Left lung (tissue), 10 donors: Measurements from ENCODE around the gene TRIP10. TPM values are rescaled to one million over a fixed set of nuclear protein-coding genes. Genes with fewer than 3 reads are reported as not detected.

Experiments
- ATAC-seq: fragments of 200-7000 bp; cut with Tn5 transposase; one replicate; pipeline ENCODE4 v1.9.1; 2020; ENCODE audit warnings: moderate library complexity
- DNase-seq, 4 donors: peaks; one replicate each; pipeline ENCODE4 v3.0.0-alpha.2; 2013 to 2020
- H3K27ac ChIP-seq, 2 donors: fragments of 200-600 bp; sonication (generic) in 1 of 2; one replicate each; pipeline versions ENCODE4 v1.5.0 to v1.8.0; 2020 to 2021
- H3K27me3 ChIP-seq, 2 donors: fragments of 200-600 bp; sonication (generic) in 1 of 2; one replicate each; pipeline versions ENCODE4 v1.5.0 to v1.8.0; 2020 to 2021
- H3K36me3 ChIP-seq, 2 donors: fragments of 200-600 bp; sonication (generic) in 1 of 2; one replicate each; pipeline versions ENCODE4 v1.5.0 to v1.8.0; 2020 to 2021
- H3K4me1 ChIP-seq, 2 donors: fragments of 200-600 bp; one replicate each; pipeline ENCODE4 v1.8.0; 2021
- H3K4me3 ChIP-seq, 2 donors: fragments of 200-600 bp; sonication (generic) in 1 of 2; one replicate each; pipeline versions ENCODE4 v1.5.0 to v1.8.0; 2020 to 2021; ENCODE audit warnings: mild to moderate bottlenecking in 1 of 2
- H3K9me3 ChIP-seq, 2 donors: fragments of 200-600 bp; sonication (generic) in 1 of 2; one replicate each; pipeline versions ENCODE4 v1.5.0 to v1.8.0; 2020 to 2021
- intact Hi-C, 2 donors: fragments of 100-400 bp; cut with DNase I; formaldehyde crosslinking; loops; one replicate each; pipeline versions ENCODE4 v1.11.2 to v1.14.2; 2022
- polyA plus RNA-seq, 6 donors: library from polyadenylated mRNA; unstranded; fragments of 120-200 nt; gene quantifications; one replicate each; pipeline ENCODE4 v1.2.1, GENCODE V29; 2013; ENCODE audit not compliant: insufficient read length in 6 of 6
- total RNA-seq, 2 donors: library from RNA; stranded (reverse); fragmentation: NEBNext Ultra II Directional; extraction: Animal tissue kit (Norgen Biotek cat#: 25700); gene quantifications; one replicate each; pipeline ENCODE4 v1.2.1, GENCODE V29; 2021
- TF ChIP-seq, protein P1 (sequence below), 2 donors: fragments of 200-600 bp; sonication (generic) in 1 of 2; IDR thresholded peaks; one replicate each; pipeline versions ENCODE4 v1.5.0 to v1.8.0; 2021; ENCODE audit warnings: antibody characterized with exemption in 2 of 2
- donor health status: DM: no; HTN: yes; CAD: no.
- donor health status: DM: no; HTN: no; CAD: no.

TRIP10 gene
- total and polyA plus RNA-seq, 8 donors: 62.3 to 120 (median 92.8) TPM

- TF ChIP-seq, protein P1, sequence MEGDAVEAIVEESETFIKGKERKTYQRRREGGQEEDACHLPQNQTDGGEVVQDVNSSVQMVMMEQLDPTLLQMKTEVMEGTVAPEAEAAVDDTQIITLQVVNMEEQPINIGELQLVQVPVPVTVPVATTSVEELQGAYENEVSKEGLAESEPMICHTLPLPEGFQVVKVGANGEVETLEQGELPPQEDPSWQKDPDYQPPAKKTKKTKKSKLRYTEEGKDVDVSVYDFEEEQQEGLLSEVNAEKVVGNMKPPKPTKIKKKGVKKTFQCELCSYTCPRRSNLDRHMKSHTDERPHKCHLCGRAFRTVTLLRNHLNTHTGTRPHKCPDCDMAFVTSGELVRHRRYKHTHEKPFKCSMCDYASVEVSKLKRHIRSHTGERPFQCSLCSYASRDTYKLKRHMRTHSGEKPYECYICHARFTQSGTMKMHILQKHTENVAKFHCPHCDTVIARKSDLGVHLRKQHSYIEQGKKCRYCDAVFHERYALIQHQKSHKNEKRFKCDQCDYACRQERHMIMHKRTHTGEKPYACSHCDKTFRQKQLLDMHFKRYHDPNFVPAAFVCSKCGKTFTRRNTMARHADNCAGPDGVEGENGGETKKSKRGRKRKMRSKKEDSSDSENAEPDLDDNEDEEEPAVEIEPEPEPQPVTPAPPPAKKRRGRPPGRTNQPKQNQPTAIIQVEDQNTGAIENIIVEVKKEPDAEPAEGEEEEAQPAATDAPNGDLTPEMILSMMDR (IDR thresholded peaks at IDR 0.05): no peak
- H3K4me1 ChIP-seq: peaks cover 26 to 54% of the 10 kb centered on the region in 2 donors
- intact Hi-C loops: no loop called here
- H3K4me3 ChIP-seq: peak within 1 kb of the TSS; percentile 22 to 47
- no peaks in the 10 kb centered on the region for H3K9me3 ChIP-seq
- peak within 1 kb of the TSS; percentile 46 to 81 for H3K27ac ChIP-seq
- DNase-seq (peak in 3 of 4 donors; percentile 55 to 72 (median 70)), ATAC-seq (peak; percentile 66)
- no peaks in the 10 kb centered on the region for H3K36me3 ChIP-seq
- H3K27me3 ChIP-seq: peaks cover 0 to 3% of the 10 kb centered on the region in 2 donors
Observed at GRCh38 chr19:6720369-6721137, 18.9 kb upstream of the TRIP10 start, which contains the start of gene C3. TSS of gene C3 (minus strand) at chr19:6720650. CDS start at chr19:6720589, 61 bp downstream.

DNA sequence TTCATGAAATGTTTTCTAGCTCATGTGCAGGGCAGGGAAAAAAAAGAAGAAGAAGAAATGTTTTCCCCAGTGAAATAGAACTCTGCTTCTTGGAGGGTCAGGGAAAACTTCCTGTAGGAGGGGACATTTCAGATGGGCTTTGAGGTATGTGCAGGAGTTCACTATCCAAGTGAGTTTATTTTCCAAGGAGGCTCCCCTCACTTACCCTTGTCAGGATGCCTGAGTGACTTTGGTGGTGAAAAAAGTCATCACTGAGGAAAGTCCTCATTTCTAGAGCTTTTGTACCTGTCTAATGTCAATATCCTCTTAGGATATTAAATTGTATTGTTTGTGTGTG, 18.4 kb upstream of the TRIP10 start:
- intact Hi-C loops: no loop called here
- Histone ChIP-seq H3K27me3 (peaks cover 0 to 3% of the 10 kb centered on the region in 2 donors), H3K27ac (peak overlapping the region; percentile 46 to 81), H3K9me3 (no peaks in the 10 kb centered on the region), H3K36me3 (no peaks in the 10 kb centered on the region), H3K4me3 (no peak overlapping the region), H3K4me1 (peaks cover 26 to 54% of the 10 kb centered on the region in 2 donors)
- TF ChIP-seq, protein P1 (IDR thresholded peaks at IDR 0.05): no peak
- ATAC-seq: no peak
- DNase-seq: no peak

GRCh38 chr19:6721773-6722172, 17.7 kb upstream of the TRIP10 start:
- intact Hi-C loops: no loop called here
- H3K36me3 ChIP-seq: no peaks in the 10 kb centered on the region
- no peaks in the 10 kb centered on the region for H3K9me3 ChIP-seq
- peak overlapping the region; percentile 46 to 81 for H3K27ac ChIP-seq
- ATAC-seq (no peak), DNase-seq (peak in 1 of 4 donors; percentile 12)
- no peak overlapping the region for H3K4me3 ChIP-seq
- TF ChIP-seq, protein P1 (IDR thresholded peaks at IDR 0.05): no peak
- H3K27me3 ChIP-seq: peaks cover 0 to 3% of the 10 kb centered on the region in 2 donors
- peaks cover 26 to 54% of the 10 kb centered on the region in 2 donors for H3K4me1 ChIP-seq

- TF ChIP-seq, protein P1 (IDR thresholded peaks at IDR 0.05): no peak
- H3K4me3 ChIP-seq: no peak overlapping the region
- H3K4me1 ChIP-seq: peaks cover 26 to 65% of the 10 kb centered on the region in 2 donors
- peak in 3 of 4 donors; percentile 41 to 84 (median 49) for DNase-seq
- ATAC-seq: peak; percentile 56
- no peaks in the 10 kb centered on the region for H3K36me3 ChIP-seq
- intact Hi-C loops: no loop called here
- peaks cover 0 to 3% of the 10 kb centered on the region in 2 donors for H3K27me3 ChIP-seq
- no peaks in the 10 kb centered on the region for H3K9me3 ChIP-seq
- H3K27ac ChIP-seq: peak overlapping the region; percentile 62 to 81
Observed at GRCh38 chr19:6723108-6723618, 16.3 kb upstream of the TRIP10 start.

DNA sequence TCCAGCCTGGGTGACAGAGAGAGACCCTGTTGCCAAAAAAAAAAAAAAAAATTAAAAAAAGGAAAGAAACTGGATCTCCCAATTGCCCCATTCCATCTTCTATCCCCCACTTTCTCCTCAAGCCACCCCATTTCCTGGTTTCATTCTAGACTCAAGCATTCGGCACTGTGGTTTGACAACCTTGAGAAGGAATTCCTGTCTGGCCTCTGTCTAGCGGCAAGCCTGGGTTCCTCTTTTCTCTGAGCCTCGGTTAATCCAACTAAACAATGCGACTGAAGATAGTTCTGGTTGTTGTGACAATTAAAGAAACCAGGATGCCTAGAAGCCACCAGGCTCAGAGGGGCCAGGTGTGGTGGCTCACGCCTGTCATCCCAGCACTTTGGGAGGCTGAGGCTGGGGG, 15.7 kb upstream of the TRIP10 start:
- intact Hi-C loops: no loop called here

More for the DNA sequence above, 15.7 kb upstream of the TRIP10 start:
- no peaks in the 10 kb centered on the region for H3K9me3 ChIP-seq
- H3K36me3 ChIP-seq: no peaks in the 10 kb centered on the region
- no peak overlapping the region for H3K4me3 ChIP-seq
- ATAC-seq (no peak), DNase-seq (peak in 1 of 4 donors; percentile 24)
- peaks cover 30 to 71% of the 10 kb centered on the region in 2 donors for H3K4me1 ChIP-seq
- H3K27ac ChIP-seq: peak overlapping the region; percentile 62 to 81
- peaks cover 0 to 3% of the 10 kb centered on the region in 2 donors for H3K27me3 ChIP-seq
- TF ChIP-seq, protein P1 (IDR thresholded peaks at IDR 0.05): no peak
